Suprapubic skin (tissue), 4 donors: ENCODE data around the gene AEN.
"Not testable (repeated sequence)": the region's sequence is repeated elsewhere in the genome, so short reads cannot be mapped to it uniquely, and the experiment has no call there.

Experiments used
- EP300 ChIP-seq: sonication (generic); formaldehyde crosslinking; IDR thresholded peaks from one replicate; pipeline ENCODE4 v1.6.1; 2017; ENCODE audit warnings: antibody characterized with exemption
- POLR2A ChIP-seq, 2 donors: fragments of 450-650 bp; IDR thresholded peaks; one replicate each; pipeline ENCODE4 v1.6.1; 2017; ENCODE audit warnings: antibody characterized with exemption in 2 of 2, mild to moderate bottlenecking in 2 of 2, moderate library complexity in 2 of 2
- POLR2AphosphoS5 ChIP-seq, 3 donors: sonication (generic); formaldehyde crosslinking; IDR thresholded peaks; one replicate each; pipeline ENCODE4 v1.6.1; 2017; ENCODE audit warnings: antibody characterized with exemption in 3 of 3

DNA sequence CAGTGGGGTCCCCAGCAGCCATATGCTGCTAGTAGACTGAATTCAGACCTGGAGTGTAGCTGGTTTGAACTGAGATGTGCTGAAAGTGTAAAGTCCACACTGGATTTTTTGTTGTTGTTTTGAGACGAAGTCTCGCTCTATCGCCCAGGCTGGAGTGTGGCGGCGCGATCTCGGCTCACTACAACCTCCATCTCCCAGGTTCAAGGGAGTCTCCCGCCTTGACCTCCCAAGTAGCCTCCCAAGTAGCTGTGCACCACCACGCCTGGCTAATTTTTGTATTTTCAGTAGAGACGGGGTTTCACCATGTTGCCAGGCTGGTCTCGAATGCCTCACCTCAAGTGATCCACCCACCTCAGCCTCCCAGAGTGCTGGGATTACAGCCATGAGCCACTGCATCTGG, 21.4 kb downstream of the AEN start:
- not testable (repeated sequence) for TF ChIP-seq POLR2A (IDR thresholded peaks at IDR 0.05); POLR2AphosphoS5 (IDR thresholded peaks at IDR 0.05); EP300
